ENCODE data around the gene ZNF408. TPM values are rescaled to one million over a fixed set of nuclear protein-coding genes. Genes with fewer than 3 reads are reported as not detected.

The ZNF408 gene
- polyA plus RNA-seq, 1 of the 3 experiments (the other 2 are of a cell fraction), result 7.1 TPM

GRCh38 chr11:46676436-46677158 is 24.2 kb upstream of the ZNF408 start:
- Histone ChIP-seq H3K27me3 (ENCODE audit: insufficient read depth) (no peaks in the 10 kb centered on the region), H3K36me3 (replicated peaks in 1 of 2; ENCODE audit: control insufficient read depth in 1 of 2, insufficient read depth in 2 of 2, low read length in 1 of 2) (peaks cover 19 to 64% of the 10 kb centered on the region in 2 experiments), H3K27ac (ENCODE audit: low read depth in 2 of 2, low read length in 1 of 2) (no peak overlapping the region), H3K9me2 (no peaks in the 10 kb centered on the region), H3K9ac (no peak overlapping the region), H3K9me3 (no peaks in the 10 kb centered on the region), H3F3A (replicated peaks; ENCODE audit: insufficient read depth) (peaks cover 4% of the 10 kb centered on the region), H4K20me1 (ENCODE audit: insufficient read depth) (no peaks in the 10 kb centered on the region), H3K79me2 (ENCODE audit: insufficient read depth) (no peaks in the 10 kb centered on the region), H3K4me3 (ENCODE audit: low read depth in 2 of 2, low read length in 1 of 2) (no peak overlapping the region), H3K4me2 (no peak overlapping the region), H2AFZ (ENCODE audit: low read depth) (no peak overlapping the region), H3K4me1 (ENCODE audit: control insufficient read depth in 1 of 2, insufficient read depth in 2 of 2, low read depth in 1 of 2, low read length in 1 of 2) (peaks cover 0 to 15% of the 10 kb centered on the region in 2 experiments; a peak in 1 of 4 replicates)
- TF ChIP-seq USF1 (IDR thresholded peaks at IDR 0.05; ENCODE audit: borderline replicate concordance, low read depth), result no peak
- TF ChIP-seq REST (IDR thresholded peaks at IDR 0.05; ENCODE audit: low read depth, low read length), result no peak
- TF ChIP-seq CHD2 (IDR thresholded peaks at IDR 0.05; ENCODE audit: low read length, partially characterized antibody), result no peak
- no peak for TF ChIP-seq JUND (IDR thresholded peaks at IDR 0.05)
- no peak for TF ChIP-seq PBX3 (IDR thresholded peaks at IDR 0.05)
- TF ChIP-seq EP300 (IDR thresholded peaks at IDR 0.05; ENCODE audit: borderline replicate concordance in 1 of 2, low read depth in 1 of 2, low read length in 1 of 2), result no peak
- no peak for TF ChIP-seq IRF3 (IDR thresholded peaks at IDR 0.05; ENCODE audit: low read depth, low read length)
- TF ChIP-seq NFIC (IDR thresholded peaks at IDR 0.05; ENCODE audit: borderline replicate concordance), result no peak
- no peak for TF ChIP-seq MXI1 (IDR thresholded peaks at IDR 0.05; ENCODE audit: low read depth, low read length)
- TF ChIP-seq YY1 (IDR thresholded peaks at IDR 0.05; ENCODE audit: low read depth), result no peak
- TF ChIP-seq GABPA (IDR thresholded peaks at IDR 0.05; ENCODE audit: low read depth), result no peak
- TF ChIP-seq MAX (IDR thresholded peaks at IDR 0.05; ENCODE audit: low read depth), result no peak
- TF ChIP-seq POLR2AphosphoS5 (IDR thresholded peaks at IDR 0.05; ENCODE audit: low read depth, low read length), result no peak; the same call in 1 of the 2 replicates
- TF ChIP-seq TCF12 (IDR thresholded peaks at IDR 0.05), result no peak
- no peak for TF ChIP-seq RCOR1 (IDR thresholded peaks at IDR 0.05; ENCODE audit: low read length)
- no peak for TF ChIP-seq EZH2phosphoT487 (IDR thresholded peaks at IDR 0.05; ENCODE audit: borderline replicate concordance, low read depth)
- TF ChIP-seq FOXJ3 (CRISPR knock-in tag; IDR thresholded peaks at IDR 0.05), result no peak
- TF ChIP-seq RAD21 (IDR thresholded peaks at IDR 0.05; ENCODE audit: low read length), result no peak
- TF ChIP-seq TAF1 (IDR thresholded peaks at IDR 0.05; ENCODE audit: borderline replicate concordance, low read depth, low read length), result no peak
- no peak for TF ChIP-seq SIN3A (IDR thresholded peaks at IDR 0.05; ENCODE audit: borderline replicate concordance, low read depth, low read length)
- ChIA-PET CTCF (no interaction called here), POLR2A (no interaction called here)
- DNase-seq, result no peak
- 93% methylated on average over 15 of the region's 15 CpGs for WGBS (ENCODE audit: low lambda C conversion rate)
